Measurements from ENCODE around the gene SPOCK1.

DNA sequence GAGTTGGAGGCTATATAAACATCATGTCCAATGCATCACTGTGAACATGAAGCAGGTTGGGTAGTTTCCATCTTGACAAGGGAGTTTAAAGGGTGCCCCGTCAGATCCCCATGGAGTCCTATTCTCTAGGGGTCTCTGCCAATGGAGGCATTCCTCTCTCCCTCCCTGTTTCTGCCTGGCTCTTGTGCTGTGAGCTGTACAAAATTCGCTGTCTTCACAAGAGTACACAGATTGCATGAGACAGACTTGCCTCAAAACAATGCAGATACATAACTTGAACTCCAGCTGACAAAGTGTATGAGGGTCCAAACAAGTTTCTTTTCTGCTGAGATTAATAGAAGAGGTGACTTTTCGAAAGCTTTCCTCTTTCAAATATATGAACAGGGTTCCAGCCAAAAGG lies 165.2 kb downstream of the SPOCK1 start:
- TF ChIP-seq, protein P1, sequence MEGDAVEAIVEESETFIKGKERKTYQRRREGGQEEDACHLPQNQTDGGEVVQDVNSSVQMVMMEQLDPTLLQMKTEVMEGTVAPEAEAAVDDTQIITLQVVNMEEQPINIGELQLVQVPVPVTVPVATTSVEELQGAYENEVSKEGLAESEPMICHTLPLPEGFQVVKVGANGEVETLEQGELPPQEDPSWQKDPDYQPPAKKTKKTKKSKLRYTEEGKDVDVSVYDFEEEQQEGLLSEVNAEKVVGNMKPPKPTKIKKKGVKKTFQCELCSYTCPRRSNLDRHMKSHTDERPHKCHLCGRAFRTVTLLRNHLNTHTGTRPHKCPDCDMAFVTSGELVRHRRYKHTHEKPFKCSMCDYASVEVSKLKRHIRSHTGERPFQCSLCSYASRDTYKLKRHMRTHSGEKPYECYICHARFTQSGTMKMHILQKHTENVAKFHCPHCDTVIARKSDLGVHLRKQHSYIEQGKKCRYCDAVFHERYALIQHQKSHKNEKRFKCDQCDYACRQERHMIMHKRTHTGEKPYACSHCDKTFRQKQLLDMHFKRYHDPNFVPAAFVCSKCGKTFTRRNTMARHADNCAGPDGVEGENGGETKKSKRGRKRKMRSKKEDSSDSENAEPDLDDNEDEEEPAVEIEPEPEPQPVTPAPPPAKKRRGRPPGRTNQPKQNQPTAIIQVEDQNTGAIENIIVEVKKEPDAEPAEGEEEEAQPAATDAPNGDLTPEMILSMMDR (IDR thresholded peaks at IDR 0.05): no peak
- TF ChIP-seq POLR2A (IDR thresholded peaks at IDR 0.05): no peak
